HG03457 (cell line): ENCODE results near the gene HTT-AS.

Source experiments
- ATAC-seq: cut with Tn5 transposase; IDR thresholded peaks from one replicate; pipeline ENCODE4 v1.9.1; 2021; ENCODE audit warnings: moderate number of reproducible peaks; ENCODE audit not compliant: unreplicated experiment

HTT-AS gene

DNA sequence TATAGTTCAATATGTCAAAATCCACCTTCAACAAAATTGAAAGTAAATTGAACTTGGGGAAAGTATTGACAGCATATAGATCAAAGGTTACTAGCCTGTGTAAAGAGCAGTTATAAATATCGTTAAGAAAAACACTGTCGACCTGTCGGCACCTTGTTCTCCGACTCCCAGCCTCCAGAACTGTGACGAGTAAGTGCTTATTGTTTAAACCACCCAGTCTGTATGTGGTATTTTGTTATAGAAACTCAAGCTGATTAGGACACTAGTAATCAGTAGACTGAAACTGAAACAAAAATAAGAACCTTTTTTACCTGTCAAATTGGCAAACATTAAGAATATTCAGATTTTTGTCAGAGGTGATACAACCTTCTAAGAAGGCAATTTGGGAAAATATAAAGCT is 17.1 kb upstream of the HTT-AS start:
- no peak for ATAC-seq

DNA sequence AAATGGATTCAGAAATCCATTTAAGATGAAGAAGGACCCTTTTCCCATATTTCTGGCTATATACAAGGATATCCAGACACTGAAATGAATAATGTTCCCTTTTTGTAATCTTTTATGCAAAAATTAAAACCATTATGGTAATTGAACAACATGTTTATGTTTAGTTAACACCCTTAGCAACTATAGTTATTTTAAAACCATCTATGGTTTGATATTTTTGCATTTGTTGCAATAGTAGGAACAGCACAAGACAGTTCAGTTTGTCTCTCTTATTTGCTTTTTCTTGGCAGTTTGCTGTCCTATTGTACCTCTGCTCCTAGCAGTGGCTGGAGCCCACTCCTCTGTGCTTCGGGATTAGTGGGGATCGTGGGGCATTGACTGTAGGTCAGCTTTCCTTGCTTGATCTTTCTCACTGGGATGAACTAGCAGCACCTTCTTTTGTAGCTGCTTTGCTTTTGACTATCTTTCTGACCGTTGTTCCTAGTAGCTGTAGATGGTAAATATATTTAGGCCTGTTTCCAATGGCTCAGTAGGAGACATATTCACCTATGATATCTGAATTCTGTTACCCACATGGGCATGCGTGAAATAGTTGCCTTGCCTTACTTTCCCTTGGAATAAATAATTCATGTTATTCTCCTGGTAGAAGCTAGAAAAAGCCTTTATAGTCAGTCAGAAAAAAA is 12.9 kb upstream of the HTT-AS start:
- ATAC-seq, result no peak

DNA sequence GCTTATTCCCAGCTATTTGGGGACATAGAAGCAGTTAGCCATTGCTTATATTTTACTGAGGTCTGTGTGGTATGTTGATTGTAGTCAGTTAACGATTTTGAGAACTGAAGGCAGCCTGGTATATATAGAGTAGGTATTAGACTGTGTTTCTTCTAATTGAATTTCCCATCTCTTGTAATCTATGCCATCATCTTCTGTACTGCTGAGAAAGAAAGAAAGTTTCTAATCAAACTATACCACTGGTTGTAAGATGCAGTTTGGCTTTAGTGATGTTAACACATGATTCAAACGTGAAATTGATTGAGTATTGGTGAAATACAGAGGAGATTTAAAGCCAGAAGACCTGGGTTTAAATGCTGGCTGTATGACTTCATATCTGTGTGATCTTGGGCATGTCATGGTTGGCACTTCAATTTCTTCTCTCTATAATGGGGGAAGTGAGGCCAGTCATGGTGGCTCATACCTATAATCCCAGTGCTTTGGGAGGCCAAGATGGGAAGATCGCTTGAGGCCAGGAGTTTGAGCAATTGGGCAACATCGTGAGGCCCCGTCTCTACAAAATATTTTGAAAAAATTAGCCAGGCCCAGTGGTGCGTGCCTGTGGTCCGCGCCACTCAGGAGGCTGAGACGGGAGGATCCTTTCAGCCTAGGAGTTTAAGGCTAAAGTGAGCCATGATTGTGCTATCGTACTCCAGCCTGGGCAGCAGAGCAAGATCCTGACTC is 11.8 kb upstream of the HTT-AS start:
- no peak for ATAC-seq

DNA sequence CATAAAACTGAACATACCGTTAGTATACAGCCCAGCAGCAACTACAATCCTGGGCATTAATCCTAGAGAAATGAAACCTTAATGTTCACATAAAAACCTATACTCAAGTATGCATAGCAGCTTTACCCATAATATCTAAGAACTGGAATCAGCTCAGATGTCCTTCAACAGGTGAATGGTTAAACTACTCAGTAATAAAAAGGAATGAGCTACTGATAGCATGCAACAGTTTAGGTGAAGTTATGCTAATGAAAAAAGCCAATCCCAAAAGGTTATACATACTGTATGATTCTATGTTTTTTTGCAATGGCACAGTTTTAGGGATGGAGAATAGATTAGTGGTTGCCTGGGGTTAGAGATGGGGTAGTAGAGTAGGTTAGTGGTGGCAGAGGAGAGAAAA is 9.4 kb upstream of the HTT-AS start:
- no peak for ATAC-seq

DNA sequence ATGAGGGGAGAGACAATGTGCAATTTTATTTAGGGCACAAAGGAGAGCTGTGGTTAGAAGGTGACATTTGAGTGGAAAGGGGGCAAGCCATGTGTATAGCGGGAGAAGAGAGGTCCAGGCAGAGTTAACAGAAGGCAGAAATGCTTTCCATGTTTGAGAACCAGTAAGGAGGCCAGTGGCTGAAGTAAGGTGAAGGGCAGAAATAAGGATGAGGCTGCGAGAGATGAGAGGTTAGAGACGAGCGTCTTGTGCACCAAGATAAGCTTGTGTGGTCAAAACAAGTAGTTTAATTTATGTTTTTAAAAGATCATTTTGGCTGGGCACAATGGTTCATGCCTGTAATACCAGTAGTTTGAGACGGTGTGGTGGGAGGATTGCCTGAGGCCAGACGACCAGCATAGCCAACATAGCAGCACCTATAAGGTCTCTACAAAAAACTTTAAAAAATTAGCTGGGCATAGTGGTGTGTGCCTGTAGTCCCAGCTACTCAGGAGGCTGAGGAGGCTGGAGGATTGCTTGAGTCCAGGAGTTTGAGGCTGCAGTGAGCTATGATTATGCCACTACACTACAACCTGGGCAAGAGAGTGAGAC is 8.7 kb upstream of the HTT-AS start:
- no peak for ATAC-seq

DNA sequence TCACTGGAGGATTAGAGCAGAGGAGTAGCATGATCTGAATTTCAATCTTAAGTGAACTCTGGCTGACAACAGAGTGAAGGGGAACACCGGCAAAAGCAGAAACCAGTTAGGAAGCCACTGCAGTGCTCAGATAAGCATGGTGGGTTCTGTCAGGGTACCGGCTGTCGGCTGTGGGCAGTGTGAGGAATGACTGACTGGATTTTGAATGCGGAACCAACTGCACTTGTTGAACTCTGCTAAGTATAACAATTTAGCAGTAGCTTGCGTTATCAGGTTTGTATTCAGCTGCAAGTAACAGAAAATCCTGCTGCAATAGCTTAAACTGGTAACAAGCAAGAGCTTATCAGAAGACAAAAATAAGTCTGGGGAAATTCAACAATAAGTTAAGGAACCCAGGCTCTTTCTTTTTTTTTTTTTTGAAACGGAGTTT is 5.4 kb upstream of the HTT-AS start:
- no peak for ATAC-seq

DNA sequence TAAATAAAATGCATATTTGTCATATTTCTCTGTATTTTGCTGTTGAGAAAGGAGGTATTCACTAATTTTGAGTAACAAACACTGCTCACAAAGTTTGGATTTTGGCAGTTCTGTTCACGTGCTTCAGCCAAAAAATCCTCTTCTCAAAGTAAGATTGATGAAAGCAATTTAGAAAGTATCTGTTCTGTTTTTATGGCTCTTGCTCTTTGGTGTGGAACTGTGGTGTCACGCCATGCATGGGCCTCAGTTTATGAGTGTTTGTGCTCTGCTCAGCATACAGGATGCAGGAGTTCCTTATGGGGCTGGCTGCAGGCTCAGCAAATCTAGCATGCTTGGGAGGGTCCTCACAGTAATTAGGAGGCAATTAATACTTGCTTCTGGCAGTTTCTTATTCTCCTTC is 3.5 kb upstream of the HTT-AS start:
- peak; percentile 32 for ATAC-seq

DNA sequence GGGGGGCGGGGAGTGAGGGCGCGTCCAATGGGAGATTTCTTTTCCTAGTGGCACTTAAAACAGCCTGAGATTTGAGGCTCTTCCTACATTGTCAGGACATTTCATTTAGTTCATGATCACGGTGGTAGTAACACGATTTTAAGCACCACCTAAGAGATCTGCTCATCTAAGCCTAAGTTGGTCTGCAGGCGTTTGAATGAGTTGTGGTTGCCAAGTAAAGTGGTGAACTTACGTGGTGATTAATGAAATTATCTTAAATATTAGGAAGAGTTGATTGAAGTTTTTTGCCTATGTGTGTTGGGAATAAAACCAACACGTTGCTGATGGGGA is 1.3 kb upstream of the HTT-AS start:
- no peak for ATAC-seq

DNA sequence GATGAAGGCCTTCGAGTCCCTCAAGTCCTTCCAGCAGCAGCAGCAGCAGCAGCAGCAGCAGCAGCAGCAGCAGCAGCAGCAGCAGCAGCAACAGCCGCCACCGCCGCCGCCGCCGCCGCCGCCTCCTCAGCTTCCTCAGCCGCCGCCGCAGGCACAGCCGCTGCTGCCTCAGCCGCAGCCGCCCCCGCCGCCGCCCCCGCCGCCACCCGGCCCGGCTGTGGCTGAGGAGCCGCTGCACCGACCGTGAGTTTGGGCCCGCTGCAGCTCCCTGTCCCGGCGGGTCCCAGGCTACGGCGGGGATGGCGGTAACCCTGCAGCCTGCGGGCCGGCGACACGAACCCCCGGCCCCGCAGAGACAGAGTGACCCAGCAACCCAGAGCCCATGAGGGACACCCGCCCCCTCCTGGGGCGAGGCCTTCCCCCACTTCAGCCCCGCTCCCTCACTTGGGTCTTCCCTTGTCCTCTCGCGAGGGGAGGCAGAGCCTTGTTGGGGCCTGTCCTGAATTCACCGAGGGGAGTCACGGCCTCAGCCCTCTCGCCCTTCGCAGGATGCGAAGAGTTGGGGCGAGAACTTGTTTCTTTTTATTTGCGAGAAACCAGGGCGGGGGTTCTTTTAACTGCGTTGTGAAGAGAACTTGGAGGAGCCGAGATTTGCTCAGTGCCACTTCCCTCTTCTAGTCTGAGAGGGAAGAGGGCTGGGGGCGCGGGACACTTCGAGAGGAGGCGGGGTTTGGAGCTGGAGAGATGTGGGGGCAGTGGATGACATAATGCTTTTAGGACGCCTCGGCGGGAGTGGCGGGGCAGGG is 711 bp upstream of the HTT-AS start:
- no peak for ATAC-seq

DNA sequence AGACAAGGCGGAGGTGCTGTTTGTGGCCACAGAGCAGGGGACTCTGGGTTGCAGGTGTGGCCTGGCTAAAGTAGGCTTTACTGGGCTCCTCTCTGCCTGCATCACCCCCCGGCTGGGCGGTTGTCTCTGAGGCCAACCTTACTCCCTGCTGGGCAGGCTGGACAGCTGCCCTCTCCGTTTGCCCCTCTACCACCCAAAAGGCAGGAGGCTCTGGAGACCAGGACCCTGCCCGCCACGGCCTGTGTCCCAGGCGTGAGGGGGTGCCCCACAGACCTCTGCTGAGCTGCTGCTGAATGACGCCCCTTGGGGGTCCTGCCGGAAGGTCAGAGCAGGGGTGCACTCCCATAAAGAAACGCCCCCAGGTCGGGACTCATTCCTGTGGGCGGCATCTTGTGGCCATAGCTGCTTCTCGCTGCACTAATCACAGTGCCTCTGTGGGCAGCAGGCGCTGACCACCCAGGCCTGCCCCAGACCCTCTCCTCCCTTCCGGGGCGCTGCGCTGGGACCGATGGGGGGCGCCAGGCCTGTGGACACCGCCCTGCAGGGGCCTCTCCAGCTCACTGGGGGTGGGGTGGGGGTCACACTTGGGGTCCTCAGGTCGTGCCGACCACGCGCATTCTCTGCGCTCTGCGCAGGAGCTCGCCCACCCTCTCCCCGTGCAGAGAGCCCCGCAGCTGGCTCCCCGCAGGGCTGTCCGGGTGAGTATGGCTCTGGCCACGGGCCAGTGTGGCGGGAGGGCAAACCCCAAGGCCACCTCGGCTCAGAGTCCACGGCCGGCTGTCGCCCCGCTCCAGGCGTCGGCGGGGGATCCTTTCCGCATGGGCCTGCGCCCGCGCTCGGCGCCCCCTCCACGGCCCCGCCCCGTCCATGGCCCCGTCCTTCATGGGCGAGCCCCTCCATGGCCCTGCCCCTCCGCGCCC is 920 bp downstream of the HTT-AS start:
- ATAC-seq, result no peak

DNA sequence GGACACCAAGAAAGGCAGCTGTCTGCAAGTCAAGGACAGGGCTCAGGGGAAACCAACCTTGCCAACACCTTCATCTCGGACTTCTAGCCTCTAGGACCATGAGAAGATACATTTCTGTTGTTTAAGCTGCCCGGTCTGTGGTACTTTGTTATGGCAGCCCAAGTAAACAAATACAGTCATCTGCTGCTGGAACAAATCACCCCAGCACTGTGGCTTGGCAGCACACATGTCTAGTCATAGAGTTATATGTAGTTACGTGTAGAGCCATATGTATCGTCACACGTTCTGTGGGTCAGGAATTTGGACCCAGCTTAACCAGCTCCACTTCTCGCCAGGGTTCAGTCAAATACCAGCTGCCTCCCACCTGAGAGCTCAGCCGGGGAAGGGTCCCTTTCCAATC is 2.5 kb downstream of the HTT-AS start:
- no peak for ATAC-seq

DNA sequence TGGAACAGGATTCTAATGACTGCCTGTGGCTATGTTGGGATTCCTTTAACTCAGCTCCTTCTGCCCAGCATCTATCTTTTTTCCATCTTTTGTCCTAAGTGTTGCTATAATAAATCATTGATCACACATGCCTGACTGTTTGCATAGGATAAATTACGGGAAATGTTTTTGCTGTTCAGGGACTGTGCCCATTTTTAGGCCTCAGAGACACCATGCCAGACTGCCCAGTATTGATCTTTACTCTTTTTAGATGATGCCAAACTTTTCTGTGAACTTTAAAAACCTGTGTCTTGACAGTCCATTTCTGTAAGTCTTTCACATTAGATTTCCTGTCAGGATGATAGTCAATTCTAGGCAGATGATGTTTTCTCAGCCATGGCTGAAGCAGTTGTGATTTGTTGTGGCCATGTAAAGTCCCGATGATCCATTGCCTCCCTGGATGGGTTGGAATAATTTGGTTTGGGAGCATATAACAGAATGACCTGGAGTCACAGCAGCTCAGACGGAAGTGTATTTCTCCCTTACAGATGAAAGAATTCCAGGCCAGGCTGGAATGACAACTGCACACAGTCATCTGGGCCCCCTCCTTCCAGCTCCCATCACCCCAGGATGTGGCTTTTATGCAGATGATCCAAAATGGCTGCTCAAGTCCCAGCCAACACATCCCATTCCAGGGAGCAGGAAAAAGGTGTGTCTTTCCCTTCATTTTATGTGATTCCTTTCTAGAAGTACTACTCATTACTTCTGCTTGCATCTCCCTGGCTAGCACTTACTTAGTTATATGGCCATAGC is 3.4 kb downstream of the HTT-AS start:
- ATAC-seq, result no peak

DNA sequence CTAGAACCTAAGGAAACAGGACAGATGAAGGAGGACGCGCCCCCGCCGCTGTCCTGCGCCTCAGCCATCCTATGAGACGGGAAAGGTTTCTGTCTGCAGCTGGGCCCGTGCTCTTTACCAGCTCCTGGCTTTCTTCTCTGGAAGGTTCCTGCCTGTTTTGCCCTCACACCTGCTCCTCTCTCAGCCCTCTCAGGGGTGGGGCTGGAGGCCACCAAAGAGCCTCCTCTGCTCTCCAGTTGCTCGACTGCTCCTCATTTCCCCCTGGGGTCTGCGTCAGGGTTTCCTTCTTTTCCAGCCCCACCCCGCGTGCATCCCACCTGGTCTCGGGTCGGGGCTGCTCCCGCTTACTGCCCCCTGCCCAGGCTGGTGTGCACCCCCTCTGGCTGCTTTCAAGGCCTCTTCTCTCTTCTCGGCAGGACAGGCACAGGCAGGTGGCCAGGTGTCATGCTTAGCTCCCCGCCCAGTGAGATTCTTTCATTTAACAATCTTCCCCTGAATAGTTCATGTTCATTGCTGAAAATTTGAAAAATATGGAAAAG is 4.6 kb downstream of the HTT-AS start:
- no peak for ATAC-seq

DNA sequence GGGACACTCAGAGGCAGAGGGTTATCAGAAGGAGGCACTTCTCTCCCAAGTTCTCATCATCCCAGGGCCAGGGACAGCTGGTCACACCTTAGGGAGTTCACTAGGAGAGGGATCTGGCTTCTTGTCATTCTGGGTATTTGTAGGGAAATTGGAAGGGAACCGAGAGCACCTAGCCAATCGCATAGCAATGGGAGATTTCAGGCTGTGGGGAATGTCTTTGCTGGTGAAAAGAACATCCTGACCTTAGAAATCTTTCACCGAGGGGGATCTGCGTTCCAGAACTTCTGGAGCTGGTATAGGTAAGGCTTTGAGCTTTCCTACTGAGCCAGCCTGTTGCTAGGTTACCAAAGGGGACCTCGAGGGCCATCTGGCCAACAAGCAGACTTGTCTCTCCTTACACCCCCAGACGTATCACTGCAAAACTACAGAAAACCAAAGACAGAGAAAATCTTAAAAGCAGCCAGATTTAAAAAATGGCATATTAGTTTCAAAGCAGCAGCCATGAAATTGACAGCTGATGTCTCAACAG is 6.8 kb downstream of the HTT-AS start:
- no peak for ATAC-seq

DNA sequence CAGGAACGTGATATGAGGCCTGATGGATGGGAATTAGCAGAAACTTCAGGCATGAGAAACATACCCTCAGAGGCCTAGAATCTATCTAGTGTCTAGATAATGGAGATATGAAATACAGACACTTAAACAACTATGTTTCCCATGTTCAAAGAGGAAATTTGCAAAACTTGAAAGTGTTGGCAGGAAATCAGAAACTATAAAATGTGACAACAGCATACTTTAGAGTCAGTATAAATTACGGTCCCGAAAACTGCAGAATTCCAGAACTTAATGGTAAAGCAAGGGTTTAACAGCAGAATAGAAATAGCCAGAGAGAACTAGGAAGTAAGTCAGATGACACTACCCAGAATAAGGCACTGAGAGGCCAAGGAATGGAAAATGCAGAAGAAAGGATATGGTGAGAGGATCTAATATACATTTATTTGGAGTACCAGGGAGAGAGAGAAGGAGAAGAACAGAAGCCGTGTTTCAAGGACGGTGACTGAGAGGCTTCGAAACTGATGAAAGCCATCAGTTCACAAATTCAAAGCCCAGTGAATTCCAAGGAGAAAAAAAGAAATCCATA is 7.4 kb downstream of the HTT-AS start:
- ATAC-seq, result no peak

DNA sequence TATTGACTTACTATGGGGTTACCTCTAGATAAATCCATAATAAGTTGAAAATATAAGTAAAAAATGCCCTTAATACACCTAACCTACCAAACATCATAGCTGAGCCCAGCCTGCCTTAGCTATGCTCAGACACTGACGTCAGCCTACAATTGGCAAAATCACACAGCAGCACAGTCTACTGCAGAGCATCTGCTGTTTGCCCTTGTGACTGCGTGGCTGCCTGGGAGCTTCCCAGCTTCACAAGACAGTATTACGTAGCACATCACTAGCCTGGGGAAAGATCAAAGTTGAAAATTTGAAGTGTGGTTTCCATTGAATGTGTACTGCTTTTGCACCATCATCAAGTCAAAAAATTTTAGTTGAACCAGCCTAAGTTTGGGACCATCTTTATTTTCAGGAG is 8.8 kb downstream of the HTT-AS start:
- no peak for ATAC-seq

DNA sequence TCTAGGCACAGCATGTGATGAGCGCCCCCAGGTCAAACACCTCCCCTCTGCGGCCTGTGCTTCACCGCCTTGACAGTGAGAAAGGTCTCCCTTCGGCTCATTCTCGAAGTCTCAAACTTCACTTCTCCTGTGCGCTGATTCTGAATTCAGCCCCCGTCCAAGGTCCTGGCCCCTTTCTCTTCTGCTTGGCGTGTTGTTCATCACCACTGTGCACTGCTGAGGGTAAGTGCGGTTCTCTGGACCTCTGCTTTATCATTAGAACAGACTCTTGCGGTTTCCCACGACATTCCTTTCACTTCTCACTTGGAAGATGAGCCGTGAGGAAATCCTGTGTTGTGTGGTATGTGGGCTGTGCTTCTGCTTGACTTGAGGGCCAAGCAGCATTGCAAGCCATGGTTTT is 11.9 kb downstream of the HTT-AS start:
- no peak for ATAC-seq

DNA sequence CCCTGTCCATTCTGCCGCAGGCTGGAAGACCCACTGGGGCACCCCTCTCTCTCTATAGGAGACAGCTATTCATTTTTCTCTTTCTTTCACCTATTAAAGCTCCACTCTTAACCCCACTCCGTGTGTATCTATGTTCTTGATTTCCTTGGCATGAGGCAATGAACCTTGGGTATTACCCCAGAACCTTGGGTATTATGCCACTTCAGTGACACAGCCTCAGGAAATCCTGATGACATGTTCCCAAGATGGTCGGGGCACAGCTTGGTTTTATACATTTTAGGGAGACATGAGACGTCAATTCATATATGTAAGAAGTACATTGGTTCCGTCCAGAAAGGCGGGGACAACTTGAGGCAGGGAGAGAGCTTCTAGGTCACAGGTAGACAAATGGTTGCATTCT is 13.4 kb downstream of the HTT-AS start:
- ATAC-seq, result no peak

DNA sequence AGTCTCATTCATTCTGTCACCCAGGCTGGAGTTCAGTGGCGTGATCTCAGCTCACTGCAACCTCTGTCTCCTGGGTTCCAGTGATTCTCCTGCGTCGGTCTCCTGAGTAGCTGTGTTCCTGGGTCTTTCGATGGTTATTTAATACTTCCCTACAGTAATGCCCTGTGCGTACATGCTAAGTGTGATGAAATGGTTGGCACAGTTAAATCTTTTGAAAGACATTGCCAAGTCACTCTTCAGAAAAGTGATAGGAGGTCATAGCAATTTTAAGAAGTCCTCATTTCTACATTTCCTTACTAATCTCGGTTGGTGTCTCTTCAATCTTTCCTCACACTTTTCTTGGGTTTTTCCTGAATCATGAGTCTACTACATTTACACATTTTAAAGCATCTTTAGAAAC is 14.4 kb downstream of the HTT-AS start:
- ATAC-seq, result no peak
